ENCODE data around the gene UBE2M.

Gene UBE2M

DNA sequence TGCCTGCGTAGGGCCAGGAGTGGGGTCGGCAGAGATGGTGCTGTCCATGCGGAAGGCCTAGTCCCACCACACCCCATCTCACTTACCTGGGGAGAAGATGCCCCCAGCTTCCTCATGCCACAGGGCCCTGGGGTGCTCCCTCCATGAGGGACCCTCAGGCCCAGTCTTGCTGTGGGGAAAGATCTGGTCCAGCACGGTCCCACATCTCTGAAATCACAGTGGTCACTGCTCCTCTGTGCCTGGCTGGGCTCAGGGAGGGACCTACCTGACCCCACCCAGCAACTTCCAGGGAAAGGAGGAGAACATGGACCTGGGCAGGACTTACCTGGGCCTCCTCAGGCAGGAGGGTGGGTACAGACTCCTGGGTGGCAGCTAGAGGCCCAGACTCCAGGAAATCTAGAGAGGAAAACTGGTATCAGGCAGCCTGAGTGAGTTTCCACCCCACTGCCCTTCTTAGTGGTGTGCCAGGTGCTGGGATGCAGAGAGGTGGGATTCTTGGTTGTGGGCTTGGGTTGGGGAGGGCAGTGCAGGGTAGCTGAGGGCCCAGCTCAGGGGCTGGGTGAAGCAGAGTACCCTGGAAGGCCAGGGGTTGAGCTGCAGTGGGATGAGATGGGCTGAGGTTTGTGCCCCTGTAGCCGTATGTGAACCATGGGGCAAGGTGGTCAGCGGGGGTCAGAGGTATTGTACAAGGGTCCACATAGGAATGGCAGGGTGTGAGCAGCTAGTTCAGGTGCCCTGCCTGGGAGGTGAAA lies 11.0 kb upstream of the UBE2M start:
- H3K27ac ChIP-seq (ENCODE audit: low read depth, low read length), result no peak overlapping the region
- H3K9ac ChIP-seq (ENCODE audit: low read length), result no peak overlapping the region
- H3K4me1 ChIP-seq (ENCODE audit: control insufficient read depth, insufficient read depth, low read length), result peaks cover 8% of the 10 kb centered on the region; the same call in 1 of the 2 replicates
- H3K27me3 ChIP-seq (ENCODE audit: control insufficient read depth, insufficient read depth, low read length), result peaks cover 2% of the 10 kb centered on the region
- no peaks in the 10 kb centered on the region for H3K9me3 ChIP-seq (ENCODE audit: control insufficient read depth, insufficient read depth, low read depth, low read length)
- peaks cover 16% of the 10 kb centered on the region for H3K36me3 ChIP-seq (ENCODE audit: control insufficient read depth, insufficient read depth, low read length)
- no peak overlapping the region for H3K4me3 ChIP-seq (ENCODE audit: low read depth, low read length)

DNA sequence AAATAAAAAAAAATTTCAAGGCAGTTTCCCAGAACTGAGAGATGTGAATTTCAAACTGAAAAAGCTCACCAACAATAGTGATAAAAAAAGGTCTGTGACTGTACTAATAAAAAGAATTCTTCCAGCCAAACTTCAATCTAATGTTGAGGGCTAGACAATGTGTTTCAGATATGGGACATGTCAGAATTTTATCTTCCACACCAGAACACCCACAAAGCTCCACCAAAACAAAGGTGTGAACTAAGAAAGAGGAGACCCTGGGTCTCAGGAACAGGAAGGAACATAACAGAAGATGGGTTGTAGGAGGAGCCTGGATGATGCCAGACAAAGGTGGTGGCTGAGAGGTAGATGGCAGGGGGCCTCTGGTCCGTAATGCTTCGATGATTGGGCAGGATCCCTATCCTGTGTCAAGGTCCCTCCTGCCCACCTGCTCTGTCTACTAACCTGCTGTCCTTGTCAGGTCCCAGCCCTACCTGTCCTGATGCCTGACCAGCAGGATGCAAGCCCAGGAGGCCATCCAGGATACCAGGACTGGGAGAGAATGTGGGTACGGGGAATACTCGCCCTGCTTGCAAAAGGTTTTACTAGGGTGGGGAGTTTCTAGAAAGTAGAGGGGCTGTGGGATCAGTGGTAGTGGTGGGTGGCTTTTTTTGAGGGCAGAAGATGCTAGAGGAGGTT lies 10.2 kb upstream of the UBE2M start:
- Histone ChIP-seq H3K27me3 (ENCODE audit: control insufficient read depth, insufficient read depth, low read length) (peaks cover 10% of the 10 kb centered on the region), H3K9me3 (ENCODE audit: control insufficient read depth, insufficient read depth, low read depth, low read length) (no peaks in the 10 kb centered on the region), H3K9ac (ENCODE audit: low read length) (no peak overlapping the region), H3K4me1 (ENCODE audit: control insufficient read depth, insufficient read depth, low read length) (peaks cover 3% of the 10 kb centered on the region; the same call in 1 of the 2 replicates), H3K4me3 (ENCODE audit: low read depth, low read length) (no peak overlapping the region), H3K36me3 (ENCODE audit: control insufficient read depth, insufficient read depth, low read length) (peaks cover 16% of the 10 kb centered on the region), H3K27ac (ENCODE audit: low read depth, low read length) (no peak overlapping the region)

DNA sequence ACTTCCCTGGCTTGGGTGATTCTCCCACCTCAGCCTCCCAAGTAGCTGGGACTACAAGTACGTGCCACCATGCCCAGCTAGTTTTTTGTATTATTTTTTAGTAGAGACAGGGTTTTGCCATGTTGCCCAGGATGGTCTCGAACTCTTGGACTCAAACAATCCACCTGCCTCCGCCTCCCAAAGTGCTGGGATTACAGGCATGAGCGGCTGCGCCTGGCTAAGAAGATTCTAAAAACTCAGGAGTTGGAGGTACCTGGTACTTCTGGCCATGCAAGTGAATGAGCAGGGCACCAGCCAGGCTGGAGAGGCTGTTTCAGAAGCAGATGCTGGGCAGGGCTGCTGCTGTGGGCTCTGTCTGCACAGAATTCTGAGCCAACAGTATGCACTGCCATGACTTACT lies 8.6 kb upstream of the UBE2M start:
- H3K9me3 ChIP-seq (ENCODE audit: control insufficient read depth, insufficient read depth, low read depth, low read length), result no peaks in the 10 kb centered on the region
- peaks cover 9% of the 10 kb centered on the region for H3K4me1 ChIP-seq (ENCODE audit: control insufficient read depth, insufficient read depth, low read length)
- no peak overlapping the region for H3K9ac ChIP-seq (ENCODE audit: low read length)
- H3K27ac ChIP-seq (ENCODE audit: low read depth, low read length), result no peak overlapping the region
- peaks cover 16% of the 10 kb centered on the region for H3K36me3 ChIP-seq (ENCODE audit: control insufficient read depth, insufficient read depth, low read length)
- peaks cover 26% of the 10 kb centered on the region for H3K27me3 ChIP-seq (ENCODE audit: control insufficient read depth, insufficient read depth, low read length)
- H3K4me3 ChIP-seq (ENCODE audit: low read depth, low read length), result no peak overlapping the region

DNA sequence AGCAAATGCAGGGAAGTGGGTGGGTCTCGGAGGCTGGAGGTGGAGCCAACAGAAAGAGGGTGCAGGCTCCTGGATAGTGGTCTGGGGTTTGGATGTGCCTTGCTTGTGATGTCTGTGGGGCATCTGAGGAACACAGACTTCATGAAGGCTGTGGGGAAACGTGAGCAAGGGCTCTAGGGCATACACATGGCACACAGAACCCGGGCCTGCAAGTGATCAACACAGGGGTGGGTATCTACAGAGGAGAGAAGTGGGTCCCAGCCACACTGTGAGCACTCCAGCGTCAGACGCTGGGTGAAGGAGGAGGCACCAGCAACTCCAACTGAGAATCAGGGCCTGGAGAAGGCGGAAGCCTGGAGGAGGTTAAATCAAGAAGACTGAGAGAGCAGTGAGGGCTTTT lies 5.4 kb upstream of the UBE2M start:
- no peak overlapping the region for H3K4me3 ChIP-seq (ENCODE audit: low read depth, low read length)
- H3K36me3 ChIP-seq (ENCODE audit: control insufficient read depth, insufficient read depth, low read length), result peaks cover 4% of the 10 kb centered on the region
- peaks cover 40% of the 10 kb centered on the region for H3K27me3 ChIP-seq (ENCODE audit: control insufficient read depth, insufficient read depth, low read length)
- H3K4me1 ChIP-seq (ENCODE audit: control insufficient read depth, insufficient read depth, low read length), result peaks cover 15% of the 10 kb centered on the region
- no peak overlapping the region for H3K9ac ChIP-seq (ENCODE audit: low read length)
- H3K9me3 ChIP-seq (ENCODE audit: control insufficient read depth, insufficient read depth, low read depth, low read length), result no peaks in the 10 kb centered on the region
- no peak overlapping the region for H3K27ac ChIP-seq (ENCODE audit: low read depth, low read length)

DNA sequence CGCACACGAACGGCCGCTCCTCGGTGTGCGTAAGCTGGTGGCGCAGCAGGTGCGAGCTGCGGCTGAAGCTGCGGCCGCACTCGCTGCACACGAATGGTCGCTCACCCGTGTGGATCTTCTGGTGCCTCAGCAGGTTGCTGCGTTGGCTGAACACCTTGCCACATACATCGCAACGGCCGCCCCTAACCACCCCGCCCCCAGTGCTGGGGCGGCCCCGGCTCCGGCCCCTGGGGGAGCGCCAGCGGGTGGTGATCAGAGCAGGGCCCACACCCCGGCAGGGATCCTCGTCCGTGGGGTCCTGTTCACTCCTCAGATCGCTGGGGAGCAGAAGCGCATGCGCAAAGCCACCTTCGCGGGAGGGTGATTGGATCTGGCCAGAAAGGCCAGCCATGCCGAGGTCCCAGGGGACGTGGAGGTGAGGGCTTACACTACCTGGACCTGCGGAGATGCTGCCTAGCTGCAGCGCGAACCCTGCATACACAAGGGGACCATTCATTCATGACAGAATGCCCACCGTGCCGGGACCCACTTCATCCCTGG lies 4.7 kb upstream of the UBE2M start:
- Histone ChIP-seq H3K9me3 (ENCODE audit: control insufficient read depth, insufficient read depth, low read depth, low read length) (no peaks in the 10 kb centered on the region), H3K36me3 (ENCODE audit: control insufficient read depth, insufficient read depth, low read length) (peaks cover 4% of the 10 kb centered on the region), H3K4me3 (ENCODE audit: low read depth, low read length) (peak overlapping the region; percentile 54), H3K27me3 (ENCODE audit: control insufficient read depth, insufficient read depth, low read length) (peaks cover 40% of the 10 kb centered on the region), H3K4me1 (ENCODE audit: control insufficient read depth, insufficient read depth, low read length) (peaks cover 15% of the 10 kb centered on the region), H3K9ac (ENCODE audit: low read length) (peak overlapping the region; percentile 66), H3K27ac (ENCODE audit: low read depth, low read length) (no peak overlapping the region)

DNA sequence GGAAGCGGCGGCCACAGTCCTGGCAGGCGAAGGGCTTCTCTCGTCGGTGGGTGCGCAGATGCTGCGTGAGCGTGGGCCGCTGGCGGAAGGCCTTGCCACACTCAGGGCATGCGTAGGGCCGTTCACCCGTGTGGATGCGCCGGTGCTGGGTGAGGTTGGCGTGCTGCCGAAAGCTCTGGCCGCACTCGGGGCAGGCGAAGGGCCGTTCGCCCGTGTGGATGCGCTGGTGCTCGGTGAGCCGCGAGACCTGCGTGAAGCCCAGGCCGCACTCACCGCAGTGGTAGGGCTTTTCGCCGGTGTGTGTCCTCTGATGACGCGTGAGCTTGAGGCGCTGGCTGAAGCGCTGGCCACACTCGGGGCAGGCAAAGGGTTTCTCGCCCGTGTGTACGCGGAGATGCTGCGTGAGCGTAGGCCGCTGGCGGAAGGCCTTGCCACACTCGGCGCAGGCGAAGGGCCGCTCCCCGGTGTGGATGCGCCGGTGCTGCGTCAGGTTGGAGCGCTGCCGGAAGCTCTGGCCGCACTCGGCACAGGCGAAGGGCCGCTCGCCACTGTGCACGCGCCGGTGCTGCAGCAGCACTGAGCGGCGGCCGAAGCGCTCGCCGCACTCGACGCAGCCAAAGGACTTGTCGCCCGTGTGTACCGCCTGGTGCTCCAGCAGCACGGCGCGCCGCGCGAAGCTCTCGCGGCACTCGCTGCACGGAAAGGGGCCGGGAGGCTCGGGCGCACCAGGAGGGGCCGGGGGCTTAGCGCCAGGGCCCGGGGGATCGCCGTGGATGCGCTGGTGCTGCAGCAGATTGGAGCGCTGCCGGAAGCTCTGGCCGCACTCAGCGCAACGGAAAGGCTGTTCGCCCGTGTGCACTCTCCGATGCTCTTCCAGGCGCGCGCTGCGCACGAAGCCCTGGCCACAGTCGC lies 4.0 kb upstream of the UBE2M start:
- Histone ChIP-seq H3K9me3 (ENCODE audit: control insufficient read depth, insufficient read depth, low read depth, low read length) (no peaks in the 10 kb centered on the region), H3K36me3 (ENCODE audit: control insufficient read depth, insufficient read depth, low read length) (peaks cover 4% of the 10 kb centered on the region), H3K27ac (ENCODE audit: low read depth, low read length) (no peak overlapping the region), H3K9ac (ENCODE audit: low read length) (peak overlapping the region; percentile 66), H3K4me1 (ENCODE audit: control insufficient read depth, insufficient read depth, low read length) (peaks cover 15% of the 10 kb centered on the region), H3K4me3 (ENCODE audit: low read depth, low read length) (peak overlapping the region; percentile 54), H3K27me3 (ENCODE audit: control insufficient read depth, insufficient read depth, low read length) (peaks cover 40% of the 10 kb centered on the region)

DNA sequence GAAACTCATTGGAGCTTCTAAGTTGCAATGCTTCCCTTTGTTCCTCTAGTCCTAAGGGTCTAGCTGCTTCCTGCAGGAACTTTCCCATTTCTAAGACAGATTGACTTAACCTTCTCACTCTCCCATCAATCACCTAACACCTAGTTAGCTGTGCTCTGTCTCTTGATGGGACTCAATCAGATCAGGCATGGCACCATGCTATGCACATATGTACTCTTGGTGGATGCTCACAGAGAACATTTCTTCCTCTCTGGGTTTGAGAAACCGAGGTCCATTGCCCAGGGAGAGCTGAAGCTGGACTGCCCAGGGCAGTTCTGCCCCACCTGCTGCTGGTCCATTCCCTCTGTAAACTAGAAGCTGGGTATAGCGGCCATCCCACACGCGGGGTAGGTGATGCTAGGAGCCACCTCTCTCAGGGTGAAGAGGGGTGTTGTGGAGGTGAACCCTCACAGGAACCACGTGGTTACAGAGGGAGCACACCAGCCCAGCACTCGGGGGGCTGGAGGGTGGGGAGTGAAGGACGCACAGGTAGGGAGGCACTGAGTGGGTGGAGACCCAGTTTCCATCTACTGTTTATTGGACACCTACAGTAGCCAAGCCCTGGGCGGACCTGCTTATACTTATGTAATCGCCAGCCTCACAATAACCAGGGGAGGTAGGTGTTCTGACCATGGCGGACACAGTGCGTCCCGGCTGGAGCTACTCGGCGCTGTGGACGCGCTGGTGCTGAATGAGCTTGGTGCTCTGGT lies 3.1 kb upstream of the UBE2M start:
- no peaks in the 10 kb centered on the region for H3K9me3 ChIP-seq (ENCODE audit: control insufficient read depth, insufficient read depth, low read depth, low read length)
- peak overlapping the region; percentile 66 for H3K9ac ChIP-seq (ENCODE audit: low read length)
- peaks cover 40% of the 10 kb centered on the region for H3K27me3 ChIP-seq (ENCODE audit: control insufficient read depth, insufficient read depth, low read length)
- H3K4me3 ChIP-seq (ENCODE audit: low read depth, low read length), result peak overlapping the region; percentile 54
- H3K36me3 ChIP-seq (ENCODE audit: control insufficient read depth, insufficient read depth, low read length), result peaks cover 6% of the 10 kb centered on the region
- H3K4me1 ChIP-seq (ENCODE audit: control insufficient read depth, insufficient read depth, low read length), result peaks cover 20% of the 10 kb centered on the region
- H3K27ac ChIP-seq (ENCODE audit: low read depth, low read length), result no peak overlapping the region

DNA sequence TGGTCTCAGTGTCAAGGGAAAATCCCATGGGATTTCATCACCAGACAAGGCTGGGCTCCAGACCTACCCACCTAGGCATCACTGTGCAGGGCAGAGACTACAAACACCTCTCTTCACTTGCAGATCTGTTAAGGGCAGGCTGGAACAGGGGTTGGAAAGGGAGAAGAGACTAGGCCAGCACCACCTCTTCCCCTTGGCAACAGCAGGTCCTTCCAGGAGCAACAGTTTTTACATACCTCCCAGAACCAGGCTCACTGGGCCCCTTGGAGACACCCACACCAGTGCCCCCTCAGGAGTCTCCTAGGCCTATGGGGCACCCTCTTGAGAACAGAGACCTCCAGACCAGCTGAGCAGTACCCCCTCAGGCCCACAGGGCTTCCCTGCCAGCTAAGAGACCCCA lies 2.5 kb upstream of the UBE2M start:
- Histone ChIP-seq H3K4me1 (ENCODE audit: control insufficient read depth, insufficient read depth, low read length) (peaks cover 23% of the 10 kb centered on the region), H3K27me3 (ENCODE audit: control insufficient read depth, insufficient read depth, low read length) (peaks cover 40% of the 10 kb centered on the region), H3K36me3 (ENCODE audit: control insufficient read depth, insufficient read depth, low read length) (peaks cover 12% of the 10 kb centered on the region), H3K9me3 (ENCODE audit: control insufficient read depth, insufficient read depth, low read depth, low read length) (no peaks in the 10 kb centered on the region), H3K27ac (ENCODE audit: low read depth, low read length) (no peak overlapping the region), H3K4me3 (ENCODE audit: low read depth, low read length) (no peak overlapping the region), H3K9ac (ENCODE audit: low read length) (no peak overlapping the region)

DNA sequence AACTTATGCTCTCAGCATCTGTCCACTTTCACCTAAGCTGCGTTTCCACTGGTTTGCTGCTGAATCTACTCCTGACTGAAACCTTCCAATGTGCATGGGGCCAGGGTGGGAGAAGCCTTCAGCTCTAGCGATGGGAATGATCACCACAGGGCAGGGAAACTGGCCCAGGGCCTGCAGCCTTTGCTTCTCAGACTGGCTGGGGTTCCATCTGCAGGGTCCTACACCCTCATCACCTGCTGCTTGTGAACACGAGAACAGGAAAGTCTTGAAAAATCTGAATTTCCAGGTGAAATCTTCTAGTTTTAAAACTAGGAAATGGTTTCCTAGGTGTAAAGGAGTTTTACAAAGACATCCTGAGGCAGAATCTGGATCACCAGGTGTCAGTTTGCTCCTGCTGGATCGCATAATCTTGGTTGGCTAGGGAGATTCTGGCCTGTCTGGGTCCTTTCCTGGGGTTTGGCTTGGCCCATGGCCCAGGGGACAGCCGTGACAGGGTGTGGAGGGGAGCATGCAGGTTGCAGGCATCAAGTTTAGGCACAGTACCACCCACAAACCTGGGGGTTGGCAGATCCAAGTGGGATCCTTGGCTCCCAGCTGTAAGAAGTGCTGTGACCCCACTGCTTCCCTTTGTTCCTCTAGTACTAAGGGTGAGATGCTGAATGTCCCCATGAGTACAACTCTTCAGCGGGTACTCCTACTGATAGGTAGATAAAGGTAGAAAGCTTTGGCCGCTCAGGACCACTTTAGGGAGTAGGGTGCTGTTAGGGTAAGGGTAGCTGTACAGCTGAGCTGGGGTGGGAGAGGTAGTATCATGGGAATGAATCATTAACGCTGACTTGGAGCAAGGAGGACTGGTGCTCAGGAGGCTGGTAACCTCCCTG lies 1.8 kb upstream of the UBE2M start:
- Histone ChIP-seq H3K9me3 (ENCODE audit: control insufficient read depth, insufficient read depth, low read depth, low read length) (no peaks in the 10 kb centered on the region), H3K4me3 (ENCODE audit: low read depth, low read length) (peak overlapping the region; percentile 81), H3K9ac (ENCODE audit: low read length) (peak overlapping the region; percentile 82), H3K27me3 (ENCODE audit: control insufficient read depth, insufficient read depth, low read length) (peaks cover 40% of the 10 kb centered on the region), H3K27ac (ENCODE audit: low read depth, low read length) (no peak overlapping the region; the same call in 1 of the 2 replicates), H3K36me3 (ENCODE audit: control insufficient read depth, insufficient read depth, low read length) (peaks cover 13% of the 10 kb centered on the region), H3K4me1 (ENCODE audit: control insufficient read depth, insufficient read depth, low read length) (peaks cover 26% of the 10 kb centered on the region)

Measured in HUES6 (cell line).